GM19238 (cell line): ENCODE data around the gene ENAH.

Experiments
- DNase-seq: peaks from one replicate; pipeline ENCODE4 v3.0.0; 2011; ENCODE audit warnings: low spot score; ENCODE audit not compliant: insufficient read length

Gene ENAH

DNA sequence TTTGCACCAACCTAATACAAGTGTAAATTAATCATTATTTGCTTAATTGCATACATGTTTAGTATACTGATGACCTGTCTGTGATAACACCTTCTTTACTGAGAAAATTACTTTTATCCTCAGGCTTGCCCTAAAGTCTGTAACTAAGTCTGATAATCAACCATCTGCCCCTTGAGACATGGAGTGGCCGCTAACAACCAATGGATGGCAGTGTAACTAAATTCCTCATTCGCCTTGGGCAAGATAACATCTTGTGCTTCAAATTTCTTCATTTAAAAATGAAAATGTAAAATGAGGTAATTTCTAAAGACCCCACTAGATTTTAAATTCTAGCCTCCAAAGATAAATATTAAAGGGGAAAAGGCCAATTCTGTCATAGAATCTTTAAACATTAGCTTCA lies 85.1 kb downstream of the ENAH start:
- no peak for DNase-seq

DNA sequence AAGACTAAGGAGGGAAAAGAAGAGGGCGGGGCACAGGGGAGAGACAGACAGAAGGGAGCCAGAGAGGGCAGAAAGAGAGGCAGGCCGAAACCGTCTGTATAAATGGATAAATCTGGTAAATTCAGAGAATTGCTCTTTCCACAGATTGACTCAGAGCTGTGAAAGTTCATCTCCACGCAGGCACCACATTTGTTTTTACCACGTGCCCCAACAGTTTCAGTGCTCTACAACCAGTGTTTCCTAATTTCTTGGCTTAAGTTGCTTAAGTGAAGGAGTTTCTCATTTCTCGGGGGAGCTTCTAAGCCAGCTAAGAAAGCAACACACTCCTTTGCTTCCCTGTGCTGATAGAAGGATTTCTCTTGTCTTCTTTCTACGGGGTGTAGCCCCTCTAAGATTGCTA lies 87.1 kb downstream of the ENAH start:
- DNase-seq, result no peak

DNA sequence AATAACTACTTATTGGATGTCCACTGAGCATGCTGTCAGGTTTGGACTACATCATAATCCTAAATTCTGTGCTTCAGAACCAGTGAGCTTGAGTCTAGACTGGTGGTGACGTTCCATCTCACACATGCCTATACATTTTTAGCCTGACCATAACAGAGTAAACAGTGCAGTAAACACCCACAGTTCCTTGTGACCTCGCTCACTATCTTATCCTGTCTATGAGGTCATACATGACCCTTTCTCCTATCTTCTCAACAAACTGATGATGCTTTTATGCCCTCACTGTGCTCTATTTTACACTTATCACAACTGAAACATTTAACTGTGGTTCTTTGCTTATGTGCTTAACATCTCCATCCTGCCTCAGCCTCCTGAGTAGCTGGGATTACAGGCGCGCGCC lies 91.2 kb downstream of the ENAH start:
- DNase-seq, result no peak

DNA sequence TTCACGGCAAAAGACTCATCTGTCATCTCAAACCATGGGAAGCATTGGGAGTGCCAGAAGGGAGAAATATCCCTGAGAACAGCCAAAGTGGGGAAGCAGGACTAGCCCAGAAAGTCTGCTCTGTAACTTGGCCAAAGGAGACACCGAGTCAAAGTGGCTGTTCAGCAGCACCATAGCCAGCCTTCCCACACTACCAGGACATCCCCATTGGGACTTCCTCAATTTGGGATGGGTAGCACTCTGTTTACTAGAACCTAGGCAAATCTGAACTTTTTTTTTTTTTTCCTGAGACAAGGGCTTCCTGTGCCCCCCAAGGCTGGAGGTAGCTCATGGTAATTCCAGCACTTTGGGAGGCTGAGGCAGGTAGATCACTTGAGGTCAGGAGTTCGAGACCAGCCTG lies 93.0 kb downstream of the ENAH start:
- no peak for DNase-seq

DNA sequence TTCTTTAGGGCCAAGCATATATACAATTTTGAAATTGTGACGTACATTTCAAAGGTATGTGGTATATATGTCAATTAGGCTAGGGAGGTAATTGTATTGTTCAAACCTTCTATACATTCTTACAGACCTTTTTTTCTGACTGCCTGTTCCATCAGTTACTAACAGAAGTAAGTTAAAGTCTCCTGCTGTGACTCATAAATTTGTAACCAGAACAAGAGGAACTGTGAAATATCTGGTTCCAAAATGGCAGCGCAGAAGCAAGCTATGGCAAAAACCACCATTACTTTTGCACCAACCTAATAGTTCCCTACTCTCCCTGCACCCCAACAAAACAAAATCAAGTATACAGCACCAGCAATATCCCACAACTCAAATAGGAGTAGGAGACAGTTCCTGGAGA lies 93.6 kb downstream of the ENAH start:
- no peak for DNase-seq

DNA sequence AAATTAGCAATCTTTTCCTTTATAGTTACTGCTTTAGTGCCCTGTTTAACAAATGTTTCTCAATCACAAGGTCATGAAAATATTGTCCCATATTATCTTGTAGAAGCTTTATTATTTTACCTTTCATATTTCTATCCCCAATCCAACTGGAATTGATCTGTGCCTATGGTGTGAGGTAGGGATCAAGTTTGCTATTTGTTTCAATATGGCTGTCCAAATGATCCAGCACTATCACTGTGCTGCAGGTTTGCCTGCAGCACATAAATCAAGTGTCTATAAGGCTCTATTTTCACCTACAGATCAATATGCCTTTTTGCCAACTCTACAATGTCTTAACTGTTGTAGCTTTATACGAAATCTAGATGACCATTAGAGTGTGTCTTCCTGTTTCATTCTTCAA lies 96.2 kb downstream of the ENAH start:
- no peak for DNase-seq

DNA sequence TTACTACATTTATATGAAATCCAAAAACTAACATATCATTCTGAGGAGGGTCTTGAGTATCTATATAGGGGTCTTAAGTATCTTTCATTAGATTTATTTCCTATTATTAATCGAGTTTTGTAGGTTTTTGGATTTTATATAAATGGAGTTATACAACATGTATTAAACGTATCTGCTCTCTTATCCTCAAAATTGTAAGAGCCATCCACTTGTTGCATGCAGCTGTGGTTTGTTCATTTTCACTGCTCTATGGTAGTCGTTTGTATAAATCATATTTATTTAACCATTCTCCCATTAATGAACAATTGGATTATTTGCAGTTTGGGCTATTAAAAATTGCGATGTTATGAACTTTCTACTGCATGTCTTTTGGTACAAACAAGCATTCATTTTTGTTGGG lies 97.1 kb downstream of the ENAH start:
- DNase-seq, result no peak

DNA sequence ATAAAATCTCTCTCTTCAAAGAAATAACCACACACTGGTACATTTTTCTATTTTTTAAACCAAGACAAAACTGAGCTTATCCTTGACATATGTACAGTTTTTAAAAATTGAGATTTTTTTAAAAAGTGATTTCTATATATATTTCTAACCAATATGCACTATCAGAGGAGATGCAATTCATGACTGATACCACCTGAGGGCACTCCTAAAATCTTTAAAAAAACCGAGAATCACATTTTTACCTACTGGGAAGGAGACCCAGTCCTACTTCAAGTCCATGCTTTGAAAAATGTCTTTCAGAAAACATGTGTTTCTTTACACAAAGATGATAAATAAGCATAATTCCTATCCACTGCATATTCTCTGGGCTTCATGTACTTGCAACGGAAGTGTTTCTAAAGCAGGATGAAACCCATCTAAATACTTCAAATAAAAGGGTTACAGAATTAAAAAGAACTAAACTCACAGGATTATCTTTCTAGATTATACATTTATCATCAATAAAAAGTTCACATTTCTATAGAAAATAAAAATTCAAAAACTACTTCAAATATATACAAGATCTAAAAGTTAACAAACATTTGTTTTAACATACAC lies 98.6 kb downstream of the ENAH start:
- DNase-seq, result no peak

DNA sequence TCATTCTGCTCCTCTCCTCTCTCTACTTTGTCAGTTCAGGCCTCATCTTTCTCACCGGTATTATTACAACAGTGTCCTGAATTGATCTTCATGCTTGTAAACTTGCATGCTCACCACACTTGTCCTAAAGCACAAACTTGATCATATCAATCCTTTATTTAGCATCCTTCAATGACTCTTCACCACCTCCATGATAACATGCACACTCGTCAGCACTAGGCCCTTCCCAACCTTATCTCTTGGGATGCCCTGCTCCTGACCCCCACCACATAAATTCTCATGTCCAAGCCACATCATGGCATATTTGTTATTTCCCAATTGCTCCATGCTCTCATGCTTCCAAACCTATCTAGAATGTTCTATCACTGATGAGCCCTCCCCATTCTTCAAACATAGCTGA lies 103.1 kb downstream of the ENAH start:
- DNase-seq, result no peak

DNA sequence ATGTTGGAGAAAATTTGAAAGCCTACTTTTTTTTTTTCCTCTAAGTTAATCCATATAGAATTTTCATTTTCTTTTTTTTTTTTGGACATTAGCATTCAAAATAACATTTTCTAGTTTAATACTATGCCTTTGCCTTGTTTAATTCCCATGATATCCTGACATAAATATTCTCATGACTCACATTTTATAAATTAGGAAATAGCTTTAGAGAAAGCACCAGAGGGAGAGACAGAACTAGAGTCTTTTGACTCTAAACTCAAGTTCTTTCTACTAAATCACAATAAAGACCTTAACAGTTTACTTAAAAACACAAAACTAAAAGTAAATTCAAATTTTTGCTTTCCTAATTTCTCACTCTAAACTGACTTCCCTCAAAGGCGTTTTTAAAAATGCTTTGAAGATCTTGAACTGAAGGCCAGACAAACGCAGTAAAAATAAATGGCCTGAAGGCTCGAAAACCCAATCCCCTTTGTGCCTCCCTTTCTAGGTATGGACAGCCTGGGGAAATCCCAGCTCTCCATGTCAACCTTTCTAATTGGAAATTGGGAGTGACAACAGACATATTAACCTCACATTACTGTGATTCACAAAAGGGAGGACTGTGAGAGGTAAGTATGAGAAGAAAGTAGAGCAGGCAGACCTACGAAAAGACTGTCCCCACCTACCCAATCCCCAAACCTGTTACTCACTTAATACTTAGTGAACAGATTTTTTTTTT lies 104.6 kb downstream of the ENAH start:
- no peak for DNase-seq

DNA sequence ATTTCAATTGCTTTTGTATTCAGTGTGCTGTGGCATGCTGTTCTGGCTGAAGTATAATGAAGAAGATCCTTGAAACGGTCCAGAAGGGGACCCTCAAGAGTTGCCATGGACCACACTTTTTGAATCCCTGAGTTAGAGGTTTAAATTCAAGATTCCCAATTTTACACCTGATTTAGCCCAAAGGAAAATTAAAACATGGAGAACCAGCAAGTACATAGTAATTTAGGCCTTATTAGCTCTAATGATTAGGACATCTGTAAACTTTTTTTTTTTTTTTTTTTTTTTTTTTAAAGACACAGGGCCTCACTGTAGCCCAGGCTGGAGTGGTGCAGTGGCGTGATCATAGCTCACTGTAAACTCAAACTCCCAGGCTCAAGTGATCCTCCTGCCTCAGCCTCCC lies 107.3 kb downstream of the ENAH start:
- DNase-seq, result no peak

DNA sequence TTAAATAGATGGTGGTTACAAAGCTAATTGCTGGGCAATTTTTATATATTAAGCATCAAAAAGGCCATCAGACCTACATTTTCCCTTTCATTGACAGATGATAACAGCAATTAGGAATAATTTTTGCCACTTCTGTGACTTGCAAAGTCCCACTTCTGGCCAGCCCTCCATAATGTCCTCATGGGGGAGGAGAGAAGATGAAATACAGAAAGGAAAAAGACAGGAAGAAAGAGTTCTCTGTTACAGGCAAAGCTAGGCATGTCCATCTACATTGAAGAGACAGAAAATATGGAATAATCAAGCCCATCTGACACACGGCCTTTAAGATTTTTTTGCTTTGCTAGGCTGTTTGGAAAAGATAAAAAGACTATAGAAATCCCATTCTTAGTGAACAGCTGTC lies 108.0 kb downstream of the ENAH start:
- no peak for DNase-seq

DNA sequence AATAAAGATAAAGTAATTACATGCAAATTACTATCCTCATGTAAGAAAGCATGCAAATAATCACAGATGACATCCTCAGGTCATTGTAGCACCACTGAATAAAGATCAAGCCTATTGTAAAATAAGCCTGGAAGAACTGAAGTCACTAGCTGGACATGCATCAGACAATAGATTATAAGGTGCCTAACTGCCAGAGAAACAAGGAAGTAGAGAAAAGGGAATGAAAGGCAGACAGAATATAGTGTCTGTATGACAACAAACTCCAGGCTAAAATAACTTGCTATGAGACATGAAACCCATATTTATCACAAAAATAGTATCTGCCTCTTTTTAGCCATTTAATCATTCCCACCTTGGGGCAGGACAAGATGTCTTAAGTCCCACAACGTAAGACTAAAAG lies 108.7 kb downstream of the ENAH start:
- DNase-seq, result no peak

DNA sequence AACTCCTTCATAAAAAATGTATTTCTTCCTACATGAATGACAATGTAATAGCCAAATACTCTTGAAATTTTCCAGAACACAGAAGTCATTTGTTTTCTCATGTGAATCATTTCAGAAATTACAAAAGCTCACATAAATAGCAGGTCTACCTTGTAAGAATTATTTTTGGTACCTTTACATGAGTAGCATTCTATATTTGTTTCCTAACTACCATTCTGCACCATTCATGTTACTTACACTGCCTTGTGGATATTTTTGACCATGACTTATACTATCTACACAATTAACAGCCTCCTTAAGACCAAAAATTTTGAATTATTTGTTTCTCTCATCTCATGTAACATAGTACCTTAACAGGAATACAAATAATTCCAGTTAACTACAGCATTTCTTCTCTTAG lies 109.6 kb downstream of the ENAH start:
- DNase-seq, result no peak

DNA sequence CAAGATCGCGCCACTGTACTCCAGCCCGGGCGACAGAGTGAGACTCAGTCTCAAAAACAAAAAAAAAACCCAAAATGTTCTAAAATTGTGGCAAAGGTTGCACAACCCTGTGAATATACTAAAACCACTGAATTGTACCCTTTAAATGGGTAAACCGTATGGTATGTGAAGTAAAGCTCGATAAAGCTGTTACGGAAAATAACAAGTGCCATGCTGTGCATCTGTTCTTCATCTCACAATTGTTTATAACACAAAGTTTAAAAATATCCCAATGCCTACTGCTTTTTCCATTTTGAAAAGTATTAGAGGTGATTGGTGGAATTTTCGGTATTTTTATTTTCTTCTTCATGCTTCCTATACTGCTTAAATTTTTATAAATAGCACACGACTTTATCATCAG lies 111.5 kb downstream of the ENAH start:
- no peak for DNase-seq

DNA sequence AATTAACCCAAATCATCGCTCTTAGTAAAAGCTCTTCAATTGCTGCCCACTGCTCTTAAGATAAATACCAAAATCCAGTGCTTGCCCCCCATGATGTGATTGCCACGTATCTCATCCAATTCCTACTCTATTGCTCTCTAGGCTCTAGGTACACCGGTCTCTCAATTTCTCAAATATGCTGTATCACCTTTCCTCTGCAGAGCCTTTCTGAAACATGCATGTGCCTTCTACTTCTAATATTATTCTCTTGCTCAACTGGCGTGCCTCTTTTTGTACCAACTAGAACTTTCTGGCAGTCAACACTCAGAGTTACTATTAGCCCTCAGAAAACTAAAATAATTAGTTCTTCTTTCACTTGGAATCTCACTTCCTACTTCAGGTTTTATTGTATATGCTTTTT lies 113.3 kb downstream of the ENAH start:
- no peak for DNase-seq

DNA sequence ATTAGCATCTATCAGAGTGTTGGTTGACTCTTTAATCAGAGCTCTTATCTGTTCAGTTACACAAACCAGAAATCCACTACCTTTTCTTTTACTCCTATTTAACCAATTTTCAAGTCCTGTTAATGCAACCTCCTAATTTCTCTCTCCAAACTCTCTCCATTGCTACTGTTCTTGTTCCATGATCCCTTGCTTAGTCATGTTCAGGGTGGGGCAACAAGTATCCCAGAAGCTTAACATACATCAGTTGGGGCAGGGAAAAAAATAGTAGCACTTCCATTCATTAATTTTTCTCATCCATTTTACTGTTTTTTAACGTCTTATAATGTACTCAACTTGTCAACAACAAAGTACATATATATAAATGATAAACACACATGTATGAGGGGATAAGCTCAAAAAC lies 113.9 kb downstream of the ENAH start:
- DNase-seq, result no peak

DNA sequence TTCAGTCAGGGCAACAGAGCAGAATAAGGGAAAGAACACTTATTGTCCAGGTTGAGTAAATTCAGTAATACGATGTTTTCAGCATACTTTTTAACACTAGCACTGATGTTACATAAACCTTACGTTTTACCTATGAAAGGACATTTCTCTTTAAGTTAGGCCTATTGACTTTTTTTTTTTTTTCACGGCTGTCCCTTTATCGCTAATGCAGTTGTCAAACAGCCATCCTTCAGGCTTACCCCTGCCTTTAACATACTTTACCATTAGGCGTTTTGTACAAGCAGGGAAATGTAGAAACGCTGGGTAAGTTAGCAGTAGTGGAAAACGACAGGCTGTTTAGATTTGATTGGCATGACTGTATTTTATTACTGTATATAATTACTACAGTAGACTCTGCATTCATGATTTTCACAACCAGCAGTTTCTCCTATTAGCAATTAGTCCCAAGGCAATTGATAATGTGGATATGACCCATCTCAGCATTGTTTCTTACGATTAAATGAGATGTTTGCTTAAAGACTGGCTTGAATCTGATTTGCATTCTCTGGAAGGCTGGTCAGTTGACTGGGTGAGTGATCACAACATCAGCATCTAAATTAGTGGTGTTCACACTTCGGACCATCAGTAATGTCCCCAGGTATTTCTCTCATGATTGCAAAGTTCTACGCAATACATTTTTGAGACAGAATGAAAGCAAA lies 115.2 kb downstream of the ENAH start:
- DNase-seq, result no peak

DNA sequence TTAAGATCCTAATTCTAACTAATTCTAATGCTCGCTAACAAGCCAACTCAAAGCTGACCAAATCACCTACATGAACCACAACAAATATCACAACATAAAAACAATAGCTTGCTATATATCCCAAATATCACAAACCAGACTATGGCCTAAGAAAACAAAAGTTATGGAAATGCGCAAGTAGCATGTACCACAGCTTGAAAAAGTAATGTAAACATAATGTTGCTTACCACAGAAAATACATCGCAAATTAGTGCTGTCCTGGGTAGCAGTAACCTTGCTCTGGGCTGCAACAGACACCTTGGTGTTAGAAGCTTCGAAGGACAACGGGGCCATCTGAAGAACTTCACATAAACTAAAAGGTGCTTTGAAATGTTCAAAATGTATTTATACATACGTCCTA lies 117.6 kb downstream of the ENAH start:
- no peak for DNase-seq

DNA sequence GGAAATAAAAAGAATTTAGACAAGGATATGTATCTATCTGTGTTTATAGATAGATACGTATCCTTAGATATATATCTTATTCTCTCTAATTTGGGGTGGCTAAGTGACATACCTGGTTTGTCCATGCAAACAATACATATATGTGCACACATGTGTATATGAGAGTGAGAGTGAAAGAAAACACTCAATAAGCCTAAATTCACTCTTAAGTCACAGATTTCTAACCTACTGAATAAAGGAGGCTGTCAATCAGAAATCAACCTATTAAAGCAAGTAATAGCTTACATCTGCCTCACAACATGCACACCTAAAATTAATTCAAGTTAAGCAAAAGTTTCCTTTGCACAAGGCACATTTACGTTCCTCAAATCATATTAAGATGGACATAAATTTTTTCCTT lies 118.2 kb downstream of the ENAH start:
- DNase-seq, result no peak

DNA sequence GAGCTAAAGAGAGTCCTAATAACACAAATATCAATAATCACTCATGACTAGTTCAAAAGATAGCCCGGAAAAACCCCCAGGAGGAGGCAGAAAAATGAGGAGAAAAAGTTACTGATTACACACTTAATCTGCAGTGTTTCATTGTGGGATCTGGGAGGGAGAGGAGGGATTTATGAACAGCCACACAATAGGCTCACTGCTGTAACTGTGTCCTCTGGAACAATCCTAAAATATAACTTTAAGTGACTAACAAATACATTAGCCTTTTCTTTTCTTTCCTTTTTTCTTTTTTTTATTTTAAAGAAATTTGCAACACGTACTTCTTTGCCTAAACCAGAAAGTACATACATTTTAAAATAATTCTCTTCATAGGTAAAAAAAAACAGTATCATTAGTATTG lies 118.8 kb downstream of the ENAH start:
- no peak for DNase-seq

DNA sequence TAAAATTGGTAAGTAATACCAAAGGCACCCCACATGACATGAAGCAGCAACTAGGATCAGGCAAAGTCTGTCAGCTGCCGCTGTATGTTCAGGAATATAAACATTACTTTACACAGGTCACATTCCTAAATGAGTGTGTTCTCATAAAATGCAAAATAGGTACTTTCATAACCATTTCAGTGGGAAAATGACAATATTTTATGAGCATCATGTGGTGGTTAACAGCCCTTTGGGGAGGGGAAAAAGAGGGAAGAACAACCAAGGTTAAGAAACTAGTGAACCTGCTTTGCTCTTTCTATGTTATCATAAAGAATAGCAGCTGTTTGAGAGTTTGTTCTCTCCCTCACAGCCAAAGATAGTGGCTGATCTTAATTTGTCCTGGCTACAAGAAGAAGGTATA lies 119.7 kb downstream of the ENAH start:
- DNase-seq, result no peak
